ENCODE results near the gene SUSD1. TPM values are rescaled to one million over a fixed set of nuclear protein-coding genes. Genes with fewer than 3 reads are reported as not detected.
A peak's percentile ranks its signal among the peaks of the same experiment; 100 is the strongest.

The SUSD1 gene
- total and polyA plus RNA-seq, 9 of the 15 experiments (the other 6 are each of a cell fraction or from before 2014, with no cell fraction given), result 10.9 to 44.4 (median 36.1) TPM

DNA sequence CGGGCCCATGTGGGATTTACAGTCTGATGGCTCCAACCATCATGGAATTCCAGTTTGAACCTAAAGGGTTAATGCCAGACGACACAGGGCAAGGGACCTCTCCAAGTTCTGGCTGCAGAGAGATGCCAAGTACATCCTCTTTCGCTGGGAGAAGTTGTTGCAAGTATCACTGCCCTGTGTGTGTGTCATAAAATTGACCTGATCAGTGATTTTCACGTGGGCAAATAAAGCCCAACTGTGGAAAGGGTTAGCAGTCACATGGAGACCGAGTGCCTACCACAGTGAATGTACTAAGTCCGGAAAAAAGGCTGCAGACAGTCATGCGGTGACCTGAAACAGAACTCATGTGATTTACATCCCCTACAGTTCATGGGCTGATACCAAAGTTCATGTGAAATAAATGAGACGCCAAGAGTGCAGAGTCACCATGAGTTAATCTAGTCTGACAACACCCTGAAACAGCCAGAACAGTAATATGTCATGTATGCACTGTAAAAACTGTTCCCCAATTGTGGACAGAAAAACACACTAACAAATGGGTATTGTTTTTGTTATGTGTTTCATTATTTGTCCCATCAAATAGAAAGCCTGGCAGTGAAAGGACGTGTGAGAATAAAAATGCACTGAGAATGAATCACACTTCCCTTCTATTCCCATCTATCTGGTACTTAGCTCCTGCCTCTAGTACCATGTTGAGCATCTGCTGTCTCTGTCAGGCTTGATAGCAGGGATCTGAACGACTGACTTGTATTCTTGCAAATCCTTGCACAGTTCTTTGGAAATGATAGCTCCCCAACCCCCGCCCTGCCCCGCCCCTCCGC, 115.7 kb downstream of the SUSD1 start (continued):
- TF ChIP-seq PHF8 (IDR thresholded peaks at IDR 0.05; ENCODE audit: borderline replicate concordance, low read length) (no peak), MAZ (CRISPR knock-in tag; conservative IDR thresholded peaks at IDR 0.05 in 1 of 2, IDR thresholded peaks at IDR 0.05 in 1 of 2) (0 out of 4 replicates have a peak, but pooled peaks of 1 of the 2 experiments have one; percentile 38), ARID2 (IDR thresholded peaks at IDR 0.05) (peak; percentile 7; the same call in 1 of the 2 replicates), E2F3 (CRISPR knock-in tag; IDR thresholded peaks at IDR 0.05) (no peak), EP400 (IDR thresholded peaks at IDR 0.05) (0 out of 2 replicates have a peak, but pooled peaks have one; percentile 13), ELF2 (CRISPR knock-in tag; IDR thresholded peaks at IDR 0.05) (no peak), TEAD1 (CRISPR knock-in tag; IDR thresholded peaks at IDR 0.05) (peak in 1 of 2 experiments; percentile 25; a peak in 1 of 4 replicates), CREB5 (CRISPR knock-in tag; IDR thresholded peaks at IDR 0.05) (no peak), CREB3 (tag; conservative IDR thresholded peaks at IDR 0.05; ENCODE audit: low read depth) (peak; percentile 66), ZNF311 (CRISPR knock-in tag; IDR thresholded peaks at IDR 0.05) (no peak), ZNF395 (CRISPR knock-in tag; IDR thresholded peaks at IDR 0.05) (0 out of 2 replicates have a peak, but pooled peaks have one; percentile 41), MAFK (IDR thresholded peaks at IDR 0.05; ENCODE audit: low read length) (peak; percentile 74), MAFF (IDR thresholded peaks at IDR 0.05; ENCODE audit: low read length) (peak; percentile 66; the same call in 1 of the 2 replicates), L3MBTL2 (IDR thresholded peaks at IDR 0.05) (peak; percentile 27; the same call in 1 of the 2 replicates), ATF3 (IDR thresholded peaks at IDR 0.05) (peak; percentile 28; the same call in 1 of the 2 replicates), ATF3 (CRISPR knock-in tag; conservative IDR thresholded peaks at IDR 0.05) (no peak), HINFP (tag; conservative IDR thresholded peaks at IDR 0.05; ENCODE audit: low read depth) (peak; percentile 69), ZNF583 (CRISPR knock-in tag; IDR thresholded peaks at IDR 0.05) (peak; percentile 69; the same call in 1 of the 2 replicates)
- TF ChIP-seq, protein P1, sequence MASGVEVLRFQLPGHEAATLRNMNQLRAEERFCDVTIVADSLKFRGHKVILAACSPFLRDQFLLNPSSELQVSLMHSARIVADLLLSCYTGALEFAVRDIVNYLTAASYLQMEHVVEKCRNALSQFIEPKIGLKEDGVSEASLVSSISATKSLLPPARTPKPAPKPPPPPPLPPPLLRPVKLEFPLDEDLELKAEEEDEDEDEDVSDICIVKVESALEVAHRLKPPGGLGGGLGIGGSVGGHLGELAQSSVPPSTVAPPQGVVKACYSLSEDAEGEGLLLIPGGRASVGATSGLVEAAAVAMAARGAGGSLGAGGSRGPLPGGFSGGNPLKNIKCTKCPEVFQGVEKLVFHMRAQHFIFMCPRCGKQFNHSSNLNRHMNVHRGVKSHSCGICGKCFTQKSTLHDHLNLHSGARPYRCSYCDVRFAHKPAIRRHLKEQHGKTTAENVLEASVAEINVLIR (CRISPR knock-in tag; IDR thresholded peaks at IDR 0.05), result 0 out of 2 replicates have a peak, but pooled peaks have one; percentile 29

All from K562 (cell line).